Femur (tissue), 1 donor: ENCODE data around the gene TOR1B.
"Not testable (repeated sequence)": the region's sequence is repeated elsewhere in the genome, so short reads cannot be mapped to it uniquely, and the experiment has no call there.

Source experiments
- DNase-seq: peaks from one replicate; pipeline ENCODE4 v3.0.0-alpha.2; 2017

TOR1B gene

GRCh38 chr9:129776938-129777768, 25.8 kb upstream of the TOR1B start:
- peak; percentile 97 for DNase-seq

- DNase-seq, result no peak
Measured at GRCh38 chr9:129777769-129778130, 25.2 kb upstream of the TOR1B start.

GRCh38 chr9:129778469-129778868, 24.5 kb upstream of the TOR1B start:
- DNase-seq, result no peak

GRCh38 chr9:129779560-129780190, 23.3 kb upstream of the TOR1B start:
- no peak for DNase-seq

- DNase-seq, result no peak
Measured at GRCh38 chr9:129781131-129781530, 21.9 kb upstream of the TOR1B start.

- DNase-seq, result no peak
Measured at GRCh38 chr9:129781981-129782380, 21.0 kb upstream of the TOR1B start.

- DNase-seq, result peak; percentile 85
Measured at GRCh38 chr9:129783516-129784361, 19.2 kb upstream of the TOR1B start.

GRCh38 chr9:129784970-129785369, 18.0 kb upstream of the TOR1B start:
- DNase-seq, result not testable (repeated sequence)

GRCh38 chr9:129785866-129786265, 17.1 kb upstream of the TOR1B start:
- no peak for DNase-seq

- no peak for DNase-seq
Measured at GRCh38 chr9:129786481-129786880, 16.5 kb upstream of the TOR1B start.

GRCh38 chr9:129794549-129794948, 8.4 kb upstream of the TOR1B start:
- no peak for DNase-seq

- not testable (repeated sequence) for DNase-seq
Measured at GRCh38 chr9:129796029-129796428, 7.0 kb upstream of the TOR1B start.

GRCh38 chr9:129798973-129799372, 4.0 kb upstream of the TOR1B start:
- no peak for DNase-seq

- DNase-seq, result no peak
Measured at GRCh38 chr9:129801504-129801903, 1.5 kb upstream of the TOR1B start.

GRCh38 chr9:129803676-129804060, 684 bp downstream of the TOR1B start:
- no peak for DNase-seq

GRCh38 chr9:129806061-129806460, 3.1 kb downstream of the TOR1B start:
- DNase-seq, result no peak

- DNase-seq, result no peak
Measured at GRCh38 chr9:129809346-129809745, 6.4 kb downstream of the TOR1B start.

GRCh38 chr9:129810116-129810515, 7.1 kb downstream of the TOR1B start:
- no peak for DNase-seq

GRCh38 chr9:129810788-129811187, 7.8 kb downstream of the TOR1B start:
- DNase-seq, result no peak

GRCh38 chr9:129811967-129812363, 9.0 kb downstream of the TOR1B start:
- no peak for DNase-seq

GRCh38 chr9:129812385-129812784, 9.4 kb downstream of the TOR1B start:
- no peak for DNase-seq

- no peak for DNase-seq
Measured at GRCh38 chr9:129813661-129814060, 10.7 kb downstream of the TOR1B start.

- no peak for DNase-seq
Measured at GRCh38 chr9:129814432-129815223, 11.6 kb downstream of the TOR1B start.
